K562 (cell line): Measurements from ENCODE around the gene PNPLA7. TPM values are rescaled to one million over a fixed set of nuclear protein-coding genes. Genes with fewer than 3 reads are reported as not detected.

Experiments
- CBX2 ChIP-seq: fragments of 200-600 bp; sonication (generic); IDR thresholded peaks from one replicate; pipeline ENCODE4 v1.6.1; 2012; ENCODE audit warnings: mild to moderate bottlenecking, low read length, inconsistent platforms; ENCODE audit not compliant: insufficient read depth, poor library complexity, severe bottlenecking
- CCNT2 ChIP-seq: IDR thresholded peaks from 2 replicates; pipeline ENCODE4 v1.6.1; 2011; ENCODE audit warnings: borderline replicate concordance, low read depth, mild to moderate bottlenecking, moderate library complexity, mixed read lengths, low read length; ENCODE audit not compliant: insufficient read length; ENCODE audit errors: extremely low read depth
- ETV1 ChIP-seq: fragments of 450-650 bp; conservative IDR thresholded peaks from 2 replicates; pipeline ENCODE4 v1.6.1; 2016; ENCODE audit warnings: missing genetic modification characterization, control low read depth, low read depth, missing compliant biosample characterization
- MAZ ChIP-seq, 2 experiments: fragments of 450-650 bp in 1 of 2; sonication (generic) in 1 of 2; formaldehyde crosslinking; IDR thresholded peaks in 1 of 2; conservative IDR thresholded peaks in 1 of 2; 2 replicates each; pipeline versions ENCODE4 v1.4.0 to v1.5.0; 2020; ENCODE audit warnings: mild to moderate bottlenecking in 1 of 2, missing genetic modification reagents in 1 of 2
- MCM3 ChIP-seq: fragments of 450-650 bp; IDR thresholded peaks from 2 replicates; pipeline ENCODE4 v1.6.1; 2016
- MYC ChIP-seq, 2 experiments: fragments of 250-450 bp in 1 of 2; sonication (Bioruptor Pico) in 1 of 2; IDR thresholded peaks; 2 replicates each; pipeline versions ENCODE4 v1.5.1 to v1.6.1; 2012 to 2021; ENCODE audit warnings: low read depth in 2 of 2, borderline replicate concordance in 1 of 2, improper control_type of control experiment in 1 of 2, low read length in 1 of 2, mild to moderate bottlenecking in 1 of 2, moderate library complexity in 1 of 2
- NFATC3 ChIP-seq: fragments of 450-650 bp; IDR thresholded peaks from 2 replicates; pipeline ENCODE4 v1.6.1; 2017; ENCODE audit warnings: mild to moderate bottlenecking
- PCBP1 ChIP-seq: fragments of 200-400 bp; formaldehyde crosslinking; IDR thresholded peaks from 2 replicates; pipeline ENCODE4 v1.6.1; 2018; ENCODE audit warnings: mild to moderate bottlenecking, low read depth, low read length; ENCODE audit not compliant: poor library complexity, severe bottlenecking
- POLR2G ChIP-seq: fragments of 200-400 bp; formaldehyde crosslinking; IDR thresholded peaks from 2 replicates; pipeline ENCODE4 v1.6.1; 2017; ENCODE audit warnings: low read depth, mild to moderate bottlenecking, antibody characterized with exemption, low read length, moderate library complexity
- SMARCE1 ChIP-seq: fragments of 450-650 bp; IDR thresholded peaks from 2 replicates; pipeline ENCODE4 v1.7.1; 2016; ENCODE audit warnings: mild to moderate bottlenecking
- TAF15 ChIP-seq: fragments of 200-400 bp; formaldehyde crosslinking; IDR thresholded peaks from 2 replicates; pipeline ENCODE4 v1.6.1; 2017; ENCODE audit warnings: mild to moderate bottlenecking, low read depth, low read length, moderate library complexity
- ZBTB1 ChIP-seq: sonication (generic); formaldehyde crosslinking; IDR thresholded peaks from 2 replicates; pipeline ENCODE4 v1.8.1; 2023; ENCODE audit warnings: missing genetic modification reagents, low read depth, mild to moderate bottlenecking, borderline replicate concordance
- ZMIZ1 ChIP-seq, 2 experiments: fragments of 150-350 bp in 1 of 2; IDR thresholded peaks; 2 replicates each; pipeline ENCODE4 v1.6.1; 2012 to 2016; ENCODE audit warnings: low read depth in 2 of 2, low read length in 2 of 2, mild to moderate bottlenecking in 1 of 2, moderate library complexity in 1 of 2
- ZNF23 ChIP-seq: fragments of 250-450 bp; sonication (Bioruptor Pico); IDR thresholded peaks from 2 replicates; pipeline ENCODE4 v1.4.0; 2020; ENCODE audit warnings: mild to moderate bottlenecking
- ZNF239 ChIP-seq: fragments of 250-450 bp; sonication (Bioruptor Pico); IDR thresholded peaks from 2 replicates; pipeline ENCODE4 v1.4.0; 2020; ENCODE audit warnings: mild to moderate bottlenecking
- ZNF24 ChIP-seq: fragments of 450-650 bp; IDR thresholded peaks from 2 replicates; pipeline ENCODE4 v1.6.1; 2016
- ZNF395 ChIP-seq: fragments of 200-800 bp; sonication (Bioruptor generic); IDR thresholded peaks from 2 replicates; pipeline ENCODE4 v1.6.1; 2017; ENCODE audit warnings: missing genetic modification characterization, missing compliant biosample characterization
- ZNF408 ChIP-seq: fragments of 250-450 bp; sonication (Bioruptor Pico); IDR thresholded peaks from 2 replicates; pipeline ENCODE4 v1.4.0; 2020; ENCODE audit warnings: low read depth, mild to moderate bottlenecking, moderate library complexity
- ZNF696 ChIP-seq: fragments of 250-450 bp; sonication (Bioruptor Pico); conservative IDR thresholded peaks from 2 replicates; pipeline ENCODE4 v1.4.0; 2020; ENCODE audit warnings: mild to moderate bottlenecking, moderate library complexity
- polyA plus RNA-seq, 8 experiments: library from polyadenylated mRNA; depleted of rRNA in 4 of 8; stranded (reverse) in 5 of 8; unstranded in 3 of 8; fragments of >200 nt; fragmentation: Nextera tagmentation in 2 of 8; fragmentation: Illumina TruSeq in 1 of 8; extraction: Ambion mirVana in 2 of 8; extraction: Trizol in 1 of 8; gene quantifications; 2 replicates each; pipeline versions ENCODE4 v1.2.1 to v1.2.3, GENCODE V29; 2011 to 2014; ENCODE audit warnings: inconsistent platforms in 1 of 8, missing spikeins in 1 of 8
- total RNA-seq, 7 experiments: library from RNA; depleted of rRNA in 6 of 7; stranded (reverse); fragments of >200 nt in 6 of 7; fragmentation: Illumina TruSeq in 2 of 7; extraction: Trizol in 2 of 7; gene quantifications; 2 replicates each; pipeline versions ENCODE4 v1.2.1 to v1.2.3, GENCODE V29; 2011 to 2021; ENCODE audit warnings: low replicate concordance in 1 of 7
- TF ChIP-seq, protein P1 (sequence below): sonication (generic); formaldehyde crosslinking; IDR thresholded peaks from 2 replicates; pipeline ENCODE4 v1.8.0; 2022; ENCODE audit warnings: mild to moderate bottlenecking, missing genetic modification reagents
- TF ChIP-seq, protein P2 (sequence below): fragments of 250-450 bp; sonication (Bioruptor Pico); IDR thresholded peaks from 2 replicates; pipeline ENCODE4 v1.8.0; 2022; ENCODE audit warnings: inconsistent platforms

PNPLA7 gene
- total and polyA plus RNA-seq, 9 of the 15 experiments (the other 6 are each of a cell fraction or from before 2014, with no cell fraction given): 0.01 to 0.85 (median 0.19) TPM; not detected in 1

DNA sequence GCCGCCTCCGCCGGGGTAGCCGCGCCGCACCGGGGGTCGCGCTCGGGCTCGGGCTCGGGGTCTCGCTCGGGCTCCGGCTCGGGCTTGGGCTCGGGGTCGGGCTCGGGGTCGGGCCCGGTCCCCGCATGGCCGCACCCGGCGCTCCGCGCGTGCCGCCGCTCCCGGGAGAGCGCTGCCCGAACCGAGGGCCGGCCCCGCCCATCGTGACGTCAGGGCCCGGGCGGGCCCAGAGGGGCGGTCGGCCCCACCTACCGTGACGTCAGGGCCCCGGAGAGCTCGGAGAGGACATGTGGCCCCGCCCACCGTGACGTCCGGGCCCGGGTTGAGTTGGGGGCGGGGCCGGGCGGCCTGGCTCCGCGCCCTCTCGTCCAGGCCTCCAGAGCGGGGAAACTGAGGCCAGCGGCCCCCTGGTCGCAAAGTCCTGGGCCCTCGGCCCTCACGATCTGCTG is 91.0 kb downstream of the PNPLA7 start, which contains the start of gene NSMF (continued):
- TF ChIP-seq CCNT2 (peak; percentile 80), ETV1 (tag) (no peak), ZNF239 (CRISPR knock-in tag) (no peak), ZNF24 (peak; percentile 2; the same call in 1 of the 2 replicates), PCBP1 (peak; percentile 8), ZBTB1 (CRISPR knock-in tag) (no peak; the same call in 1 of the 2 replicates), SMARCE1 (no peak), ZMIZ1 (IDR thresholded peaks at IDR 0.05; ENCODE audit: low read depth in 2 of 2, low read length in 2 of 2) (no peak), ZNF23 (no peak), CBX2 (no peak), ZNF408 (CRISPR knock-in tag) (no peak), MCM3 (no peak), ZNF696 (no peak), NFATC3 (no peak), MYC (IDR thresholded peaks at IDR 0.05; ENCODE audit: low read depth, low read length) (peak; percentile 57), MYC (CRISPR knock-in tag; IDR thresholded peaks at IDR 0.05; ENCODE audit: borderline replicate concordance, low read depth) (no peak), ZNF395 (peak; percentile 54; the same call in 1 of the 2 replicates), POLR2G (peak; percentile 86), MAZ (CRISPR knock-in tag; conservative IDR thresholded peaks at IDR 0.05 in 1 of 2, IDR thresholded peaks at IDR 0.05 in 1 of 2) (peak in 1 of 2 experiments; percentile 21; a peak in 1 of 4 replicates), TAF15 (no peak)
- TF ChIP-seq, protein P1, sequence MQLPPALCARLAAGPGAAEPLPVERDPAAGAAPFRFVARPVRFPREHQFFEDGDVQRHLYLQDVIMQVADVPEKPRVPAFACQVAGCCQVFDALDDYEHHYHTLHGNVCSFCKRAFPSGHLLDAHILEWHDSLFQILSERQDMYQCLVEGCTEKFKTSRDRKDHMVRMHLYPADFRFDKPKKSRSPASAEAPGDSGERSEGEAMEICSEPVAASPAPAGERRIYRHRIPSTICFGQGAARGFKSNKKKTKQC (CRISPR knock-in tag): no peak
- TF ChIP-seq, protein P2, sequence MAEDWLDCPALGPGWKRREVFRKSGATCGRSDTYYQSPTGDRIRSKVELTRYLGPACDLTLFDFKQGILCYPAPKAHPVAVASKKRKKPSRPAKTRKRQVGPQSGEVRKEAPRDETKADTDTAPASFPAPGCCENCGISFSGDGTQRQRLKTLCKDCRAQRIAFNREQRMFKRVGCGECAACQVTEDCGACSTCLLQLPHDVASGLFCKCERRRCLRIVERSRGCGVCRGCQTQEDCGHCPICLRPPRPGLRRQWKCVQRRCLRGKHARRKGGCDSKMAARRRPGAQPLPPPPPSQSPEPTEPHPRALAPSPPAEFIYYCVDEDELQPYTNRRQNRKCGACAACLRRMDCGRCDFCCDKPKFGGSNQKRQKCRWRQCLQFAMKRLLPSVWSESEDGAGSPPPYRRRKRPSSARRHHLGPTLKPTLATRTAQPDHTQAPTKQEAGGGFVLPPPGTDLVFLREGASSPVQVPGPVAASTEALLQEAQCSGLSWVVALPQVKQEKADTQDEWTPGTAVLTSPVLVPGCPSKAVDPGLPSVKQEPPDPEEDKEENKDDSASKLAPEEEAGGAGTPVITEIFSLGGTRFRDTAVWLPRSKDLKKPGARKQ (CRISPR knock-in tag): no peak
